ENCODE measurements around the gene MTARC1. TPM values are rescaled to one million over a fixed set of nuclear protein-coding genes. Genes with fewer than 3 reads are reported as not detected.

Gene MTARC1
- polyA plus RNA-seq, 4 donors, result 5.4 to 41.3 (median 14.5) TPM

DNA sequence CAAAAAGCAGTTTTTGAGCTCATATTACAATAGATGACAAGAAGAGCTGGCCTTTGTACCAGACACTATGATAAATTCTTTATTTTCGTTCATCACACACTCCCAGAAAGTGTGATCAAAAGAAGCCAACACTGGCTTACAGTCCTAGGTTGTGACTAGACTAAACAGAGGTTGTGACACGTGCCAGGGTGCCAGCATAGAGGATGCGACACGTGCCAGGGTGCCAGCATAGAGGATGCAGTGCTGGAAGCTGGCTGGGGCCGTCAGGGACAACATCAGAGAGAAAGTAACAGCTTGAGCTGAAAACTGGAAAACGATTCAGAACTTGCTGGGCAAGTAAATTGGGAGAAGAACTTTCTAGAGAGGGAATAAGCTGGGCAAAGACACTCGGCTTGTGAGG lies 2.2 kb downstream of the MTARC1 start:
- H3K4me1 ChIP-seq (ENCODE audit: control insufficient read depth in 3 of 3, insufficient read depth in 2 of 3, low read depth in 1 of 3, low read length in 2 of 3), result peaks cover 0 to 20% (median 0%) of the 10 kb centered on the region in 3 donors
- no peak overlapping the region for H3K27ac ChIP-seq (ENCODE audit: low read depth in 1 of 3, low read length in 2 of 3)
- no peaks in the 10 kb centered on the region for H3K27me3 ChIP-seq (ENCODE audit: control insufficient read depth in 3 of 3, insufficient read depth in 3 of 3, low read length in 3 of 3)
- peaks cover 0 to 18% (median 0%) of the 10 kb centered on the region in 3 donors for H3K36me3 ChIP-seq (ENCODE audit: control insufficient read depth in 3 of 3, insufficient read depth in 2 of 3, low read depth in 1 of 3, low read length in 3 of 3)
- no peaks in the 10 kb centered on the region for H3K9me3 ChIP-seq (ENCODE audit: control insufficient read depth in 2 of 2, insufficient read depth in 1 of 2, low read depth in 1 of 2, low read length in 1 of 2)
- WGBS, 3 donors, result 75 to 82% (median 79%) methylated on average over 7 of the region's 7 CpGs
- DNase-seq (no peak), FAIRE-seq (no peak)
- H3K4me3 ChIP-seq (ENCODE audit: low read depth in 1 of 3, low read length in 3 of 3), result no peak overlapping the region

DNA sequence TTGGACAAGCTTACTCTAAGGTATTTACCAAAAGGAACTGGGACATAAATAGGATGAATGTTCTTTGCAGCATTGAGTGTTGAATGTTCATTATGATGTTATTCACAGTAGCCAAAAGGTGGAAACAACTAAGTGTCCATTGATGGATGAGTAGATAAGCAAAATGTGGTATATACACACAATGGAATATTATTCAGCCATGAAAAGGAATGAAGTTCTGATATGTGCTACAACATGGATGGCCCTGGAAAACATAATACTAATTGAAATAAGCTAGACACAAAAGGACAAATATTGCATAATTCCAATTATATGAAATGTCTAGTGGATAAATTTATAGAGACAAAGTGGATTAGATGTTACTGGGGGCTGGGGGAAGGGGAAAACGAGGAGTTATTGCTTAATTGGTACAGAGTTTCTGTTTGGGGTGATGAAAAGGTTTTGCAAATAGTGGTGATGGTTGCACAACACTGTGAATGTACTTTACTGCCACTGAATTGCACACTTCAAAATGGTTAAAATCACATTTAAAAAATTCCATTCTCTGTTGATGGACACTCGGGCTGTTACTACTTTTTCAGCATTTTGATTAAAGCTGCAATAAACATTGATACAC lies 2.9 kb downstream of the MTARC1 start:
- H3K27ac ChIP-seq (ENCODE audit: low read depth in 1 of 3, low read length in 2 of 3), result no peak overlapping the region
- no peaks in the 10 kb centered on the region for H3K27me3 ChIP-seq (ENCODE audit: control insufficient read depth in 3 of 3, insufficient read depth in 3 of 3, low read length in 3 of 3)
- no peaks in the 10 kb centered on the region for H3K9me3 ChIP-seq (ENCODE audit: control insufficient read depth in 2 of 2, insufficient read depth in 1 of 2, low read depth in 1 of 2, low read length in 1 of 2)
- 58 to 73% (median 71%) methylated on average over 2 of the region's 2 CpGs for WGBS, 3 donors
- H3K4me3 ChIP-seq (ENCODE audit: low read depth in 1 of 3, low read length in 3 of 3), result no peak overlapping the region
- FAIRE-seq (no peak), DNase-seq (no peak)
- peaks cover 0 to 20% (median 0%) of the 10 kb centered on the region in 3 donors for H3K4me1 ChIP-seq (ENCODE audit: control insufficient read depth in 3 of 3, insufficient read depth in 2 of 3, low read depth in 1 of 3, low read length in 2 of 3)
- peaks cover 0 to 18% (median 0%) of the 10 kb centered on the region in 3 donors for H3K36me3 ChIP-seq (ENCODE audit: control insufficient read depth in 3 of 3, insufficient read depth in 2 of 3, low read depth in 1 of 3, low read length in 3 of 3)

DNA sequence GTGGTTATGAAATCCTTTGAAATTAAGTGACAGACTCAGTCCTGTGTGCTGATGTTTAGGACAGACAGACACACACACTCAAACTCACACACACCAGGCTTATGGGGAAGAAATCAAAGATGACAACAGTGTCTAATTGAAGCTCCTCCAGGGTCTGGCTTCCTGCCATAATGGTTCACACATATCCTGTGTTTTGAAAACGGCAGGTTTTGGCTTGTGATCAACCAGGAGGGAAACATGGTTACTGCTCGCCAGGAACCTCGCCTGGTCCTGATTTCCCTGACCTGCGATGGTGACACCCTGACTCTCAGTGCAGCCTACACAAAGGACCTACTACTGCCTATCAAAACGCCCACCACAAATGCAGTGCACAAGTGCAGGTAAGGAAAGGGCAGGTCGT lies 4.6 kb downstream of the MTARC1 start:
- Histone ChIP-seq H3K27me3 (ENCODE audit: control insufficient read depth in 3 of 3, insufficient read depth in 3 of 3, low read length in 3 of 3) (no peaks in the 10 kb centered on the region), H3K4me3 (ENCODE audit: low read depth in 1 of 3, low read length in 3 of 3) (no peak overlapping the region), H3K27ac (ENCODE audit: low read depth in 1 of 3, low read length in 2 of 3) (no peak overlapping the region), H3K9me3 (ENCODE audit: control insufficient read depth in 2 of 2, insufficient read depth in 1 of 2, low read depth in 1 of 2, low read length in 1 of 2) (no peaks in the 10 kb centered on the region), H3K36me3 (ENCODE audit: control insufficient read depth in 3 of 3, insufficient read depth in 2 of 3, low read depth in 1 of 3, low read length in 3 of 3) (peaks cover 0 to 9% (median 0%) of the 10 kb centered on the region in 3 donors), H3K4me1 (ENCODE audit: control insufficient read depth in 3 of 3, insufficient read depth in 2 of 3, low read depth in 1 of 3, low read length in 2 of 3) (peaks cover 0 to 16% (median 0%) of the 10 kb centered on the region in 3 donors)
- 56 to 65% (median 57%) methylated on average over 6 of the region's 6 CpGs for WGBS, 3 donors
- DNase-seq, result no peak
- FAIRE-seq, result no peak

DNA sequence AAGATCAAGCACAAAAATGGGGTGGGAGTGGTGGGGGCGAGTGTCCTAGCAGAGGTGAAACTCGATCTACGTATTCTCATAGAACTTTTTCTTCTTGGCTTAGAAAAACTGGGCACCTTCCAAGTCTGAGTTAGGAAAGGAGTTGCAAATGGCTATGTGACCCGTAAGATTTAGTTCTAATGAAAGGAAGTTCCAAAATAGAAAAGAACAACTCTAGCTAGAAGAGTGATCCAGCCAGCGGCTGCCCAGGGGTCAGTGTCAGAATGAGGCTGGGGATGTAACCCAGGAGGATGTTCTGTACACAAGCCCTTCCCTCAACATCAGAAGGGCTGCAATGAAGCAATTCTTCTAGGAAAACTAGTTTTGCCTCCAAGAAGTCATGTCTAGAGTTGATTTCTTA lies 5.2 kb downstream of the MTARC1 start:
- 60 to 91% (median 80%) methylated on average over 5 of the region's 5 CpGs for WGBS, 3 donors

DNA sequence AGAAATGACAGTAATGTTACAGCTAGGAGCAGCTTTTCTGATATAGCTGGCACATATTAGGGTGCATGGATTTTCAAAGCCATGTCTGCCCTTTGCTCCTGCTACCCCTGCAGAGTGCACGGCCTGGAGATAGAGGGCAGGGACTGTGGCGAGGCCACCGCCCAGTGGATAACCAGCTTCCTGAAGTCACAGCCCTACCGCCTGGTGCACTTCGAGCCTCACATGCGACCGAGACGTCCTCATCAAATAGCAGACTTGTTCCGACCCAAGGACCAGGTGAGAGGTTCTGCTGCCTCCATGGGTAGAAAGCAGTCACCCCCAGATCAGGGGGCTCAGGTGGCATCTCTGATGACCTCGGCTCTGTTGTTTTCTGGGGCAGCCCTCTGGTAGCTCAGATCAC lies 9.8 kb downstream of the MTARC1 start:
- Histone ChIP-seq H3K36me3 (ENCODE audit: control insufficient read depth in 3 of 3, insufficient read depth in 2 of 3, low read depth in 1 of 3, low read length in 3 of 3) (peaks cover 0 to 38% (median 7%) of the 10 kb centered on the region in 3 donors), H3K27ac (ENCODE audit: low read depth in 1 of 3, low read length in 2 of 3) (no peak overlapping the region), H3K9me3 (ENCODE audit: control insufficient read depth in 2 of 2, insufficient read depth in 1 of 2, low read depth in 1 of 2, low read length in 1 of 2) (no peaks in the 10 kb centered on the region), H3K4me3 (ENCODE audit: low read depth in 1 of 3, low read length in 3 of 3) (no peak overlapping the region), H3K4me1 (ENCODE audit: control insufficient read depth in 3 of 3, insufficient read depth in 2 of 3, low read depth in 1 of 3, low read length in 2 of 3) (no peaks in the 10 kb centered on the region), H3K27me3 (ENCODE audit: control insufficient read depth in 3 of 3, insufficient read depth in 3 of 3, low read length in 3 of 3) (no peaks in the 10 kb centered on the region)
- peak in 1 of 2 donors; percentile 75 for DNase-seq
- no peak for FAIRE-seq
- 24 to 77% (median 48%) methylated on average over 10 of the region's 10 CpGs for WGBS, 3 donors

More for the DNA sequence above, 5.2 kb downstream of the MTARC1 start:
- FAIRE-seq (no peak), DNase-seq (no peak)
- H3K4me1 ChIP-seq (ENCODE audit: control insufficient read depth in 3 of 3, insufficient read depth in 2 of 3, low read depth in 1 of 3, low read length in 2 of 3), result peaks cover 0 to 15% (median 0%) of the 10 kb centered on the region in 3 donors
- H3K27me3 ChIP-seq (ENCODE audit: control insufficient read depth in 3 of 3, insufficient read depth in 3 of 3, low read length in 3 of 3), result no peaks in the 10 kb centered on the region
- H3K36me3 ChIP-seq (ENCODE audit: control insufficient read depth in 3 of 3, insufficient read depth in 2 of 3, low read depth in 1 of 3, low read length in 3 of 3), result peaks cover 0 to 13% (median 0%) of the 10 kb centered on the region in 3 donors
- no peak overlapping the region for H3K27ac ChIP-seq (ENCODE audit: low read depth in 1 of 3, low read length in 2 of 3)
- no peaks in the 10 kb centered on the region for H3K9me3 ChIP-seq (ENCODE audit: control insufficient read depth in 2 of 2, insufficient read depth in 1 of 2, low read depth in 1 of 2, low read length in 1 of 2)
- H3K4me3 ChIP-seq (ENCODE audit: low read depth in 1 of 3, low read length in 3 of 3), result no peak overlapping the region

DNA sequence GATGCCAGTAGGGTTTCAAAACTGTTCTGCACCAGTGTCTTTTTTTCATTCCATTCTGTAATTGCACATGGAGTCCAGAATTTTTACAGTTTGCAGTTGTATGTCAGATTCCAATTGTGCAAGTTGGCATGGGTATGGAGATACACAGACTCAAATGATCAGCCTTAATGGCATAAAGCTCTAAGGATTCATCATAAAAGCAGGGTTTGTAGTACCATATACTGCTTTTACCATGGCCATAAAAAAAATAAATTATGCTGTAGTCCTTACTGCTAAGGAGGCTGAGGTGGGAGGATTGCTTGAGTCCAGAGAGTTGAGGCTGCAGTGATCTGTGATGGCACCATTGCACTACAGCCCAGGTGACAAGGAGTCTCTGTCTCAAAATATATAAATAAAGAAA lies 10.3 kb downstream of the MTARC1 start:
- Histone ChIP-seq H3K36me3 (ENCODE audit: control insufficient read depth in 3 of 3, insufficient read depth in 2 of 3, low read depth in 1 of 3, low read length in 3 of 3) (peaks cover 0 to 39% (median 7%) of the 10 kb centered on the region in 3 donors), H3K4me3 (ENCODE audit: low read depth in 1 of 3, low read length in 3 of 3) (no peak overlapping the region), H3K27ac (ENCODE audit: low read depth in 1 of 3, low read length in 2 of 3) (no peak overlapping the region), H3K9me3 (ENCODE audit: control insufficient read depth in 2 of 2, insufficient read depth in 1 of 2, low read depth in 1 of 2, low read length in 1 of 2) (no peaks in the 10 kb centered on the region), H3K27me3 (ENCODE audit: control insufficient read depth in 3 of 3, insufficient read depth in 3 of 3, low read length in 3 of 3) (no peaks in the 10 kb centered on the region), H3K4me1 (ENCODE audit: control insufficient read depth in 3 of 3, insufficient read depth in 2 of 3, low read depth in 1 of 3, low read length in 2 of 3) (no peaks in the 10 kb centered on the region)
- no peak for DNase-seq
- FAIRE-seq, result no peak

DNA sequence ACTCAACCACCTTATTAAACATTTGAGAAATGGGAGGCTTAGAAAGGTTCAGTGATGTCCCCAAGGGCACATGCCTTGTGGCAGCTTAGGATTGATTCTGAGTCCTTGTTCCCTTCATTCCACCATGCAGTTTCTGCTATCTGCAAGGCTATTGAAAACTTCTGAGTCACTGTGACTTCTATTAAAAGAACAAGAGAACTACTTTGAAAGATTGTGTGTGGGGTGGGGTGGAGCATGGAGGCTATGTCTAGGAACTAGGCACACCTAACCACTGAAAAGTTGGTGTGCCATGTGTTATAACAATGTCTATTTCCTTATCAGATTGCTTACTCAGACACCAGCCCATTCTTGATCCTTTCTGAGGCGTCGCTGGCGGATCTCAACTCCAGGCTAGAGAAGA lies 10.8 kb downstream of the MTARC1 start:
- H3K27me3 ChIP-seq (ENCODE audit: control insufficient read depth in 3 of 3, insufficient read depth in 3 of 3, low read length in 3 of 3), result no peaks in the 10 kb centered on the region
- H3K4me3 ChIP-seq (ENCODE audit: low read depth in 1 of 3, low read length in 3 of 3), result no peak overlapping the region
- no peaks in the 10 kb centered on the region for H3K9me3 ChIP-seq (ENCODE audit: control insufficient read depth in 2 of 2, insufficient read depth in 1 of 2, low read depth in 1 of 2, low read length in 1 of 2)
- FAIRE-seq (no peak), DNase-seq (peak in 1 of 2 donors; percentile 12)
- peaks cover 0 to 43% (median 7%) of the 10 kb centered on the region in 3 donors for H3K36me3 ChIP-seq (ENCODE audit: control insufficient read depth in 3 of 3, insufficient read depth in 2 of 3, low read depth in 1 of 3, low read length in 3 of 3)
- 85 to 96% (median 93%) methylated on average over 3 of the region's 3 CpGs for WGBS, 3 donors
- no peaks in the 10 kb centered on the region for H3K4me1 ChIP-seq (ENCODE audit: control insufficient read depth in 3 of 3, insufficient read depth in 2 of 3, low read depth in 1 of 3, low read length in 2 of 3)
- no peak overlapping the region for H3K27ac ChIP-seq (ENCODE audit: low read depth in 1 of 3, low read length in 2 of 3)

DNA sequence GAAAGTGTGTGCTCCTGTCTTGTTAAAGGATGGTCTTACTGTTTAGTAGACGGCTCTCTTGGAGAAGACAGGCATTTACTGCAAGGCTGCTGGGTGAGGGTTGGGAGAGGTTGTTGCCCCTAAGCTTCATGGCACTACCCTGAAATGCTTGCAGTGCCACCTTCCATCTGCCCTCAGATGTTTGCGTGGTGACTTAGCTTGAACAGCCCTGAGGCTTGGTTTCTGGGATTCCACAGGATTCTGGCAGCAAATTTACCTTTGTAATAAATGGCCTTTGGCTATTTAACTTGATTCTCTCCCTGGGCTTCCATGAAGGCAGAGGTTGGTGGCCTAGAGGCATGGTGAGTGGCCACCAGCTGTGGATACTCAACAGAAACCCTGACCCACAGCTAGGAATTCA lies 11.6 kb downstream of the MTARC1 start:
- no peak overlapping the region for H3K27ac ChIP-seq (ENCODE audit: low read depth in 1 of 3, low read length in 2 of 3)
- H3K36me3 ChIP-seq (ENCODE audit: control insufficient read depth in 3 of 3, insufficient read depth in 2 of 3, low read depth in 1 of 3, low read length in 3 of 3), result peaks cover 0 to 44% (median 7%) of the 10 kb centered on the region in 3 donors
- WGBS, 3 donors, result 89 to 90% (median 89%) methylated on average over 2 of the region's 2 CpGs
- H3K27me3 ChIP-seq (ENCODE audit: control insufficient read depth in 3 of 3, insufficient read depth in 3 of 3, low read length in 3 of 3), result no peaks in the 10 kb centered on the region
- H3K4me3 ChIP-seq (ENCODE audit: low read depth in 1 of 3, low read length in 3 of 3), result no peak overlapping the region
- DNase-seq (no peak), FAIRE-seq (no peak)
- no peaks in the 10 kb centered on the region for H3K4me1 ChIP-seq (ENCODE audit: control insufficient read depth in 3 of 3, insufficient read depth in 2 of 3, low read depth in 1 of 3, low read length in 2 of 3)
- H3K9me3 ChIP-seq (ENCODE audit: control insufficient read depth in 2 of 2, insufficient read depth in 1 of 2, low read depth in 1 of 2, low read length in 1 of 2), result no peaks in the 10 kb centered on the region

DNA sequence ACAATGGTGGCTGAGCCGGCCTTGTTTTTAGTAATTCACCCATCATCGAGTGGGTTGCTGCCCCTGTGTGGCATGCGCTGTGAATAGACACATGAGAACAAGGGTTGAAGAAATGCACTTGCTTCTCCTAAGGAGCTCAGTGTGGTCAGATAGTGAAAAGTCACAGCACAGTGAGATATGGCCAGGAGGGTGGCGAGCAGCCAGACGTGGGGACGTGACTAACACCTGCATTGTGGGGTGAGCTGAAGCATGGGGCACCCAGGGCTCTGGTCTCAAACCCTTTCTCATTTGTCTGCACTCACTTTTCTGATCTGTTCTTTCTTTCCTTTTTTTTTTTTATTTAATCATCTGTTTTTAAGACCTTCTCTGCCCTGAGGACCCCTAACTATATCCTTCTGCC lies 13.5 kb downstream of the MTARC1 start:
- H3K4me1 ChIP-seq (ENCODE audit: control insufficient read depth in 3 of 3, insufficient read depth in 2 of 3, low read depth in 1 of 3, low read length in 2 of 3), result no peaks in the 10 kb centered on the region
- WGBS, 3 donors, result 80 to 90% (median 83%) methylated on average over 6 of the region's 6 CpGs
- no peak overlapping the region for H3K27ac ChIP-seq (ENCODE audit: low read depth in 1 of 3, low read length in 2 of 3)
- DNase-seq (no peak), FAIRE-seq (no peak)
- H3K4me3 ChIP-seq (ENCODE audit: low read depth in 1 of 3, low read length in 3 of 3), result no peak overlapping the region
- H3K36me3 ChIP-seq (ENCODE audit: control insufficient read depth in 3 of 3, insufficient read depth in 2 of 3, low read depth in 1 of 3, low read length in 3 of 3), result peaks cover 0 to 50% (median 8%) of the 10 kb centered on the region in 3 donors
- H3K9me3 ChIP-seq (ENCODE audit: control insufficient read depth in 2 of 2, insufficient read depth in 1 of 2, low read depth in 1 of 2, low read length in 1 of 2), result no peaks in the 10 kb centered on the region
- no peaks in the 10 kb centered on the region for H3K27me3 ChIP-seq (ENCODE audit: control insufficient read depth in 3 of 3, insufficient read depth in 3 of 3, low read length in 3 of 3)
